Gastrocnemius medialis (tissue), 4 donors: ENCODE results near the gene OPA1.

ENCODE experiments used
- POLR2A ChIP-seq, 2 donors: fragments of 450-650 bp; IDR thresholded peaks; one replicate each; pipeline ENCODE4 v1.6.1; 2017; ENCODE audit warnings: antibody characterized with exemption in 2 of 2, mild to moderate bottlenecking in 2 of 2, moderate library complexity in 2 of 2
- TF ChIP-seq, protein P1 (sequence below), 5 experiments: fragments of 450-650 bp in 3 of 5; fragments of 200-600 bp in 2 of 5; sonication (generic) in 2 of 5; IDR thresholded peaks in 4 of 5; conservative IDR thresholded peaks in 1 of 5; 1 replicate in 4 of 5; 2 replicates in 1 of 5; pipeline ENCODE4 v1.5.1; 2016 to 2019; ENCODE audit warnings: antibody characterized with exemption in 5 of 5, mild to moderate bottlenecking in 3 of 5, moderate library complexity in 3 of 5

DNA sequence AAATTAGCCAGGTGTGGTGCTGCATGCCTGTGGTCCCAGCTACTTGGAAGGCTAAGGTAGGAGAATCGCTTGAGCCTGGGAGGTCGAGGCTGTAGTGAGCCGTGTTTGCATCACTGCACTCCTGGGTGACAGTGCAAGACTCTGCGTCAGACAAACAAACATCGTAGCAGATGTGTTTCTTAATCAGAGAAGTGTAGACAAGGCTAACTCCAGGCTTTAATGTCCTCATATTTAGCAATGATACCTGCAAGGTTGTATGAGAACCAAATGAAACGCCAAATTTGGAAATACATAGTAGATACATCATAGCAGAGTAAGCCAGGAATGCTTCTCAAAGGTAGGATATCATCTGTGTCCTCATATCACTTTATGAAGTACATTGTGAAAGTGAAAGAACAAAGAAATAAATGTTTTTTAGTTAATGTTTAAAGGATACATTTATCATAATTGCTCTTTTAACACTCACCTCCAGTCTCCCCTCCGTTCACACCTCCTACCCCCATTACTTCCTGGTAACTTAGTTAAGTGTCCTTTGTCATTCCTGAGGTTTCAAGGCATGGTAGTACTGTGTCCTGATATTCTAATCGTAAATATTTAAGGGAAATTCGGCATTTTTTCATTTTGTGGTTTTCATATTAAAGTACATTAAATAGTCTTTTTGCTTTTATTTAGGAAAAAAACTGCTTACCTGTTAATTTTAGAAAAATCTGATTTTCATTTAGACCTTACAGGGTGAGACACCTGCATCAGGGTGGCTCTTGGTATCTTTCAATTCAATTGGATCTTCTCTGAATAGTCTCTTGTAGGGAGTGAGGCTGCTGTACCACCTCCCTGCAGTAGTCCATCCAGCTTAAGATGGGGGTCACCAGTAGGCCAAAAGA, 96.1 kb downstream of the OPA1 start:
- TF ChIP-seq, protein P1, sequence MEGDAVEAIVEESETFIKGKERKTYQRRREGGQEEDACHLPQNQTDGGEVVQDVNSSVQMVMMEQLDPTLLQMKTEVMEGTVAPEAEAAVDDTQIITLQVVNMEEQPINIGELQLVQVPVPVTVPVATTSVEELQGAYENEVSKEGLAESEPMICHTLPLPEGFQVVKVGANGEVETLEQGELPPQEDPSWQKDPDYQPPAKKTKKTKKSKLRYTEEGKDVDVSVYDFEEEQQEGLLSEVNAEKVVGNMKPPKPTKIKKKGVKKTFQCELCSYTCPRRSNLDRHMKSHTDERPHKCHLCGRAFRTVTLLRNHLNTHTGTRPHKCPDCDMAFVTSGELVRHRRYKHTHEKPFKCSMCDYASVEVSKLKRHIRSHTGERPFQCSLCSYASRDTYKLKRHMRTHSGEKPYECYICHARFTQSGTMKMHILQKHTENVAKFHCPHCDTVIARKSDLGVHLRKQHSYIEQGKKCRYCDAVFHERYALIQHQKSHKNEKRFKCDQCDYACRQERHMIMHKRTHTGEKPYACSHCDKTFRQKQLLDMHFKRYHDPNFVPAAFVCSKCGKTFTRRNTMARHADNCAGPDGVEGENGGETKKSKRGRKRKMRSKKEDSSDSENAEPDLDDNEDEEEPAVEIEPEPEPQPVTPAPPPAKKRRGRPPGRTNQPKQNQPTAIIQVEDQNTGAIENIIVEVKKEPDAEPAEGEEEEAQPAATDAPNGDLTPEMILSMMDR (IDR thresholded peaks at IDR 0.05 in 4 of 5, conservative IDR thresholded peaks at IDR 0.05 in 1 of 5) = no peak
- TF ChIP-seq POLR2A (IDR thresholded peaks at IDR 0.05) = no peak
